Activated naive CD4-positive, alpha-beta T cell treated with anti-CD3 and anti-CD28 coated beads, Interleukin-2, amount 50 U/mL, for 24 hours (primary cell): ENCODE data around the gene IRF3.
"Not testable (repeated sequence)": the region's sequence is repeated elsewhere in the genome, so short reads cannot be mapped to it uniquely, and the experiment has no call there.

Experiments used
- H3K27ac Mint-ChIP-seq: one replicate; pipeline ENCODE4 v1.8.0; 2021; ENCODE audit warnings: mild to moderate bottlenecking, mixed read lengths
- H3K27me3 Mint-ChIP-seq: one replicate; pipeline ENCODE4 v1.8.0; 2021; ENCODE audit warnings: mixed read lengths
- H3K36me3 Mint-ChIP-seq: one replicate; pipeline ENCODE4 v1.8.0; 2021; ENCODE audit warnings: mixed read lengths
- H3K4me1 Mint-ChIP-seq: one replicate; pipeline ENCODE4 v1.8.0; 2021; ENCODE audit warnings: mixed read lengths
- H3K4me3 Mint-ChIP-seq: one replicate; pipeline ENCODE4 v1.8.0; 2021; ENCODE audit warnings: mild to moderate bottlenecking, mixed read lengths
- H3K9me3 Mint-ChIP-seq: one replicate; pipeline ENCODE4 v1.8.0; 2021; ENCODE audit warnings: mixed read lengths

IRF3 gene

GRCh38 chr19:49645995-49646394 is 19.7 kb downstream of the IRF3 start:
- no peak overlapping the region for H3K27ac Mint-ChIP-seq
- H3K27me3 Mint-ChIP-seq, result no peaks in the 10 kb centered on the region
- no peak overlapping the region for H3K4me3 Mint-ChIP-seq
- H3K9me3 Mint-ChIP-seq, result no peaks in the 10 kb centered on the region
- H3K4me1 Mint-ChIP-seq, result peaks cover 33% of the 10 kb centered on the region
- H3K36me3 Mint-ChIP-seq, result peaks cover 3% of the 10 kb centered on the region

- no peak overlapping the region for H3K4me3 Mint-ChIP-seq
- peaks cover 37% of the 10 kb centered on the region for H3K4me1 Mint-ChIP-seq
These were observed 20.1 kb downstream of the IRF3 start for GRCh38 chr19:49645592-49645991.

GRCh38 chr19:49643466-49643865 is 22.2 kb downstream of the IRF3 start:
- peak overlapping the region; percentile 88 for H3K27ac Mint-ChIP-seq
- H3K4me1 Mint-ChIP-seq, result peaks cover 56% of the 10 kb centered on the region
- peaks cover 3% of the 10 kb centered on the region for H3K36me3 Mint-ChIP-seq
- peak overlapping the region; percentile 97 for H3K4me3 Mint-ChIP-seq
- H3K27me3 Mint-ChIP-seq, result no peaks in the 10 kb centered on the region
- no peaks in the 10 kb centered on the region for H3K9me3 Mint-ChIP-seq

More at GRCh38 chr19:49645592-49645991, 20.1 kb downstream of the IRF3 start:
- H3K27me3 Mint-ChIP-seq, result no peaks in the 10 kb centered on the region
- no peaks in the 10 kb centered on the region for H3K9me3 Mint-ChIP-seq
- H3K36me3 Mint-ChIP-seq, result peaks cover 3% of the 10 kb centered on the region
- no peak overlapping the region for H3K27ac Mint-ChIP-seq

GRCh38 chr19:49642492-49643035 is 23.1 kb downstream of the IRF3 start:
- Mint-ChIP-seq H3K9me3 (no peaks in the 10 kb centered on the region), H3K27me3 (no peaks in the 10 kb centered on the region), H3K4me3 (peak overlapping the region; percentile 97), H3K27ac (peak overlapping the region; percentile 94), H3K36me3 (peaks cover 3% of the 10 kb centered on the region), H3K4me1 (peaks cover 63% of the 10 kb centered on the region)

- peak within 1 kb of the TSS; percentile 97 for H3K27ac Mint-ChIP-seq
- peak within 1 kb of the TSS; percentile 97 for H3K4me3 Mint-ChIP-seq
- no peaks in the 10 kb centered on the region for H3K9me3 Mint-ChIP-seq
- peaks cover 65% of the 10 kb centered on the region for H3K4me1 Mint-ChIP-seq
- peaks cover 3% of the 10 kb centered on the region for H3K36me3 Mint-ChIP-seq
- no peaks in the 10 kb centered on the region for H3K27me3 Mint-ChIP-seq
These were observed 23.8 kb downstream of the IRF3 start, which contains the start of gene SCAF1 for GRCh38 chr19:49641688-49642491. Gene SCAF1 (plus strand): TSS chr19:49642209. CDS start chr19:49645027, 2,818 bp downstream.

GRCh38 chr19:49640113-49640898 is 25.4 kb downstream of the IRF3 start, which contains the start of gene RRAS:
Gene RRAS (minus strand): TSS chr19:49640143. CDS start chr19:49640098, 45 bp downstream.
- Mint-ChIP-seq H3K27me3 (no peaks in the 10 kb centered on the region), H3K4me1 (peaks cover 62% of the 10 kb centered on the region), H3K36me3 (peaks cover 3% of the 10 kb centered on the region), H3K4me3 (peak within 1 kb of the TSS; percentile 97), H3K27ac (peak within 1 kb of the TSS; percentile 97), H3K9me3 (no peaks in the 10 kb centered on the region)

- H3K36me3 Mint-ChIP-seq, result peaks cover 2% of the 10 kb centered on the region
- peak overlapping the region; percentile 97 for H3K27ac Mint-ChIP-seq
- no peaks in the 10 kb centered on the region for H3K9me3 Mint-ChIP-seq
- H3K4me1 Mint-ChIP-seq, result peaks cover 59% of the 10 kb centered on the region
- H3K27me3 Mint-ChIP-seq, result no peaks in the 10 kb centered on the region
- peak overlapping the region; percentile 97 for H3K4me3 Mint-ChIP-seq
These were observed 26.1 kb downstream of the IRF3 start for GRCh38 chr19:49639401-49640112.

- H3K36me3 Mint-ChIP-seq, result no peaks in the 10 kb centered on the region
- H3K27me3 Mint-ChIP-seq, result no peaks in the 10 kb centered on the region
- no peaks in the 10 kb centered on the region for H3K9me3 Mint-ChIP-seq
- H3K4me3 Mint-ChIP-seq, result peak overlapping the region; percentile 68
- H3K4me1 Mint-ChIP-seq, result peaks cover 44% of the 10 kb centered on the region
- peak overlapping the region; percentile 77 for H3K27ac Mint-ChIP-seq
These were observed 27.6 kb downstream of the IRF3 start for GRCh38 chr19:49637821-49638738.

- Mint-ChIP-seq H3K9me3 (no peaks in the 10 kb centered on the region), H3K4me3 (no peak overlapping the region), H3K27ac (no peak overlapping the region), H3K36me3 (no peaks in the 10 kb centered on the region), H3K4me1 (peaks cover 33% of the 10 kb centered on the region), H3K27me3 (no peaks in the 10 kb centered on the region)
These were observed 29.3 kb downstream of the IRF3 start for GRCh38 chr19:49636233-49636932.

- no peaks in the 10 kb centered on the region for H3K36me3 Mint-ChIP-seq
- no peak overlapping the region for H3K27ac Mint-ChIP-seq
- H3K4me3 Mint-ChIP-seq, result no peak overlapping the region
- H3K27me3 Mint-ChIP-seq, result no peaks in the 10 kb centered on the region
- no peaks in the 10 kb centered on the region for H3K9me3 Mint-ChIP-seq
- peaks cover 34% of the 10 kb centered on the region for H3K4me1 Mint-ChIP-seq
These were observed 30.0 kb downstream of the IRF3 start for GRCh38 chr19:49635530-49636232.

GRCh38 chr19:49633273-49633672 is 32.4 kb downstream of the IRF3 start:
- not testable (repeated sequence) for H3K27me3 Mint-ChIP-seq, H3K27ac Mint-ChIP-seq, H3K9me3 Mint-ChIP-seq, H3K4me3 Mint-ChIP-seq, H3K36me3 Mint-ChIP-seq
- peaks cover 12% of the 10 kb centered on the region for H3K4me1 Mint-ChIP-seq

- Mint-ChIP-seq H3K27ac (no peak overlapping the region), H3K4me3 (no peak overlapping the region), H3K4me1 (peaks cover 6% of the 10 kb centered on the region), H3K9me3 (no peaks in the 10 kb centered on the region), H3K27me3 (no peaks in the 10 kb centered on the region), H3K36me3 (no peaks in the 10 kb centered on the region)
These were observed 33.1 kb downstream of the IRF3 start for GRCh38 chr19:49632576-49632975.

- peaks cover 5% of the 10 kb centered on the region for H3K4me1 Mint-ChIP-seq
- no peaks in the 10 kb centered on the region for H3K9me3 Mint-ChIP-seq
- no peaks in the 10 kb centered on the region for H3K36me3 Mint-ChIP-seq
- H3K27ac Mint-ChIP-seq, result peak overlapping the region; percentile 68
- no peaks in the 10 kb centered on the region for H3K27me3 Mint-ChIP-seq
- no peak overlapping the region for H3K4me3 Mint-ChIP-seq
These were observed 34.0 kb downstream of the IRF3 start for GRCh38 chr19:49631610-49632192.
